Neural cell (in vitro differentiated cells): ENCODE results near the gene TNIP2. TPM values are rescaled to one million over a fixed set of nuclear protein-coding genes. Genes with fewer than 3 reads are reported as not detected.

Experiments
- H2AFZ ChIP-seq: fragments of 200-600, 300-800 bp; sonication (generic), shearing (Covaris generic); 2 replicates; pipeline ENCODE4 v1.6.0; 2014; ENCODE audit warnings: low read depth, mild to moderate bottlenecking, antibody characterized with exemption, low read length, moderate library complexity
- H3F3A ChIP-seq: fragments of 200-600 bp; shearing (Covaris generic); 2 replicates; pipeline ENCODE4 v1.6.1; 2016; ENCODE audit warnings: mild to moderate bottlenecking, moderate library complexity, mixed read lengths, antibody characterized with exemption, low read length; ENCODE audit not compliant: insufficient read depth, poor library complexity, severe bottlenecking
- H3K27ac ChIP-seq: fragments of 200-600, 300-800 bp; sonication (generic), shearing (Covaris generic); 2 replicates; pipeline ENCODE4 v1.5.1; 2014; ENCODE audit warnings: mild to moderate bottlenecking, low read length, moderate library complexity
- H3K27me3 ChIP-seq: fragments of 300-800, 200-600 bp; sonication (generic), shearing (Covaris generic); 2 replicates; pipeline ENCODE4 v1.6.0; 2014; ENCODE audit warnings: mild to moderate bottlenecking, low read depth, low read length, moderate library complexity; ENCODE audit not compliant: insufficient read depth
- H3K36me3 ChIP-seq: fragments of 300-800, 200-600 bp; sonication (generic), shearing (Covaris generic); 2 replicates; pipeline ENCODE4 v1.5.1; 2014; ENCODE audit warnings: mild to moderate bottlenecking, antibody characterized with exemption, low read length, moderate library complexity; ENCODE audit not compliant: insufficient read depth
- H3K4me2 ChIP-seq: fragments of 300-800, 200-600 bp; sonication (generic), shearing (Covaris generic); 2 replicates; pipeline ENCODE4 v1.6.0; 2014; ENCODE audit warnings: mild to moderate bottlenecking, low read length
- H3K4me3 ChIP-seq: fragments of 300-800, 200-600 bp; sonication (generic), shearing (Covaris generic); 2 replicates; pipeline ENCODE4 v1.5.1; 2014; ENCODE audit warnings: mild to moderate bottlenecking, low read length, moderate library complexity
- H3K79me2 ChIP-seq: fragments of 200-600 bp; shearing (Covaris generic); replicated peaks from 2 replicates; pipeline ENCODE4 v1.6.0; 2014; ENCODE audit warnings: mild to moderate bottlenecking, low read length, moderate library complexity; ENCODE audit not compliant: insufficient read depth
- H3K9ac ChIP-seq: fragments of 300-800, 200-600 bp; sonication (generic), shearing (Covaris generic); 2 replicates; pipeline ENCODE4 v1.6.1; 2016; ENCODE audit warnings: mild to moderate bottlenecking, low read length, mixed read lengths
- H3K9me2 ChIP-seq: fragments of 200-600 bp; shearing (Covaris generic); 2 replicates; pipeline ENCODE4 v1.6.1; 2016; ENCODE audit warnings: mild to moderate bottlenecking, low read length, mixed read lengths; ENCODE audit not compliant: insufficient read depth
- H3K9me3 ChIP-seq: fragments of 200-600, 300-800 bp; sonication (generic), shearing (Covaris generic); 2 replicates; pipeline ENCODE4 v1.6.1; 2016; ENCODE audit warnings: mild to moderate bottlenecking, mixed run types, low read length, moderate library complexity, mixed read lengths
- H4K20me1 ChIP-seq: fragments of 200-600 bp; shearing (Covaris generic); 2 replicates; pipeline ENCODE4 v1.6.1; 2016; ENCODE audit warnings: mild to moderate bottlenecking, mixed run types; ENCODE audit not compliant: insufficient read depth
- EP300 ChIP-seq: fragments of 450-650 bp; conservative IDR thresholded peaks from 2 replicates; pipeline ENCODE4 v1.6.1; 2014; ENCODE audit warnings: antibody characterized with exemption, mild to moderate bottlenecking, moderate library complexity; ENCODE audit not compliant: poor library complexity, severe bottlenecking
- EZH2 ChIP-seq: fragments of 200-600, 300-800 bp; shearing (Covaris generic), sonication (generic); IDR thresholded peaks from 2 replicates; pipeline ENCODE4 v1.6.1; 2014; ENCODE audit warnings: antibody characterized with exemption, low read length, borderline replicate concordance, mild to moderate bottlenecking; ENCODE audit not compliant: insufficient read depth, poor library complexity, severe bottlenecking
- MXI1 ChIP-seq: fragments of 450-650 bp; conservative IDR thresholded peaks from 2 replicates; pipeline ENCODE4 v1.6.1; 2014; ENCODE audit warnings: antibody characterized with exemption, mild to moderate bottlenecking; ENCODE audit not compliant: poor library complexity, severe bottlenecking
- POLR2AphosphoS5 ChIP-seq: IDR thresholded peaks from 2 replicates; pipeline ENCODE4 v1.6.1; 2012
- RAD21 ChIP-seq: fragments of 450-650 bp; conservative IDR thresholded peaks from 2 replicates; pipeline ENCODE4 v1.6.1; 2014; ENCODE audit warnings: antibody characterized with exemption, mild to moderate bottlenecking, moderate library complexity
- REST ChIP-seq: IDR thresholded peaks from 2 replicates; pipeline ENCODE4 v1.6.1; 2012; ENCODE audit warnings: borderline replicate concordance
- SMC3 ChIP-seq: fragments of 450-650 bp; conservative IDR thresholded peaks from 2 replicates; pipeline ENCODE4 v1.6.1; 2014; ENCODE audit warnings: antibody characterized with exemption, mild to moderate bottlenecking, moderate library complexity; ENCODE audit not compliant: poor library complexity
- TAF1 ChIP-seq: IDR thresholded peaks from 2 replicates; pipeline ENCODE4 v1.6.1; 2012; ENCODE audit warnings: low read depth
- polyA plus RNA-seq: library from polyadenylated mRNA; depleted of rRNA; stranded (reverse); fragments of >200 nt; gene quantifications from 2 replicates; pipeline ENCODE4 v1.2.3, GENCODE V29; 2014
- TF ChIP-seq, protein P1 (sequence below): fragments of 450-650 bp; IDR thresholded peaks from 2 replicates; pipeline ENCODE4 v1.5.1; 2014; ENCODE audit warnings: antibody characterized with exemption, mild to moderate bottlenecking, moderate library complexity; ENCODE audit not compliant: poor library complexity, severe bottlenecking

The TNIP2 gene
- polyA plus RNA-seq, 1 donor from 2014 or later: 13.0 TPM

GRCh38 chr4:2699534-2699933 lies 56.6 kb downstream of the TNIP2 start:
- Histone ChIP-seq H3K9ac (no peak overlapping the region), H3K27me3 (no peaks in the 10 kb centered on the region), H3K4me3 (no peak overlapping the region), H4K20me1 (no peaks in the 10 kb centered on the region), H3K79me2 (no peaks in the 10 kb centered on the region), H2AFZ (no peak overlapping the region), H3K9me3 (no peaks in the 10 kb centered on the region), H3K4me2 (no peak overlapping the region), H3F3A (no peaks in the 10 kb centered on the region), H3K27ac (no peak overlapping the region), H3K36me3 (peaks cover 7% of the 10 kb centered on the region), H3K9me2 (no peaks in the 10 kb centered on the region)
- TF ChIP-seq MXI1: no peak

DNA sequence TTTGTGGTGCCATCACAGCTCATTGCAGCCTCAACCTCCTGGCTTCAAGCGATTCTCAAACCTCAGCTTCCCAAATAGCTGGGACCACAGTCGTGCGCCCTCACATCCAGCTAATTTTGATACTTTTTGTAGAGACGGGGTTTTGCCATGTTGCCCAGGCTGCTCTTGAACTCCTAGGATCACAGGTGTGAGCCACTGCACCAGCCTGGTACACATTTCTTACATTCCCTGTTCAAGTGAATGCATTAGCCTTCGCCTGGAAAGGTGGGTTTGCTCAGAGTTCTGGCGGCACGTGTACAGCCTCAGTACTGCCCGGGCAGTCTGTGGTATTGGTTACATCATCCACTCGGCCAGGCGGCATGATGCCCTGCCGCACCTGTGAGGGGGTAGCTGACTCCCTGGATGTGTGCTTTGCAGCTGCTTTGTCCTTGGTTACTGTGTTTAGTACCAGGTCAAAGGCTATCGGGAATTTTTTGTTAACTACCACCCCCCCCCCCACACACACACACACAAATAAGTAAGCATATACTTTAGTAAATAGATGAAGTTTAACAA lies 57.1 kb downstream of the TNIP2 start:
- no peak overlapping the region for H3K27ac ChIP-seq
- no peaks in the 10 kb centered on the region for H3K9me3 ChIP-seq
- H3F3A ChIP-seq: no peaks in the 10 kb centered on the region
- H3K27me3 ChIP-seq: no peaks in the 10 kb centered on the region
- TF ChIP-seq EZH2 (no peak), TAF1 (no peak), RAD21 (no peak), POLR2AphosphoS5 (no peak)
- TF ChIP-seq, protein P1, sequence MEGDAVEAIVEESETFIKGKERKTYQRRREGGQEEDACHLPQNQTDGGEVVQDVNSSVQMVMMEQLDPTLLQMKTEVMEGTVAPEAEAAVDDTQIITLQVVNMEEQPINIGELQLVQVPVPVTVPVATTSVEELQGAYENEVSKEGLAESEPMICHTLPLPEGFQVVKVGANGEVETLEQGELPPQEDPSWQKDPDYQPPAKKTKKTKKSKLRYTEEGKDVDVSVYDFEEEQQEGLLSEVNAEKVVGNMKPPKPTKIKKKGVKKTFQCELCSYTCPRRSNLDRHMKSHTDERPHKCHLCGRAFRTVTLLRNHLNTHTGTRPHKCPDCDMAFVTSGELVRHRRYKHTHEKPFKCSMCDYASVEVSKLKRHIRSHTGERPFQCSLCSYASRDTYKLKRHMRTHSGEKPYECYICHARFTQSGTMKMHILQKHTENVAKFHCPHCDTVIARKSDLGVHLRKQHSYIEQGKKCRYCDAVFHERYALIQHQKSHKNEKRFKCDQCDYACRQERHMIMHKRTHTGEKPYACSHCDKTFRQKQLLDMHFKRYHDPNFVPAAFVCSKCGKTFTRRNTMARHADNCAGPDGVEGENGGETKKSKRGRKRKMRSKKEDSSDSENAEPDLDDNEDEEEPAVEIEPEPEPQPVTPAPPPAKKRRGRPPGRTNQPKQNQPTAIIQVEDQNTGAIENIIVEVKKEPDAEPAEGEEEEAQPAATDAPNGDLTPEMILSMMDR: no peak
- H3K4me2 ChIP-seq: no peak overlapping the region
- H3K4me3 ChIP-seq: no peak overlapping the region
- H4K20me1 ChIP-seq: no peaks in the 10 kb centered on the region
- H3K9me2 ChIP-seq: no peaks in the 10 kb centered on the region
- no peak overlapping the region for H3K9ac ChIP-seq
- no peak overlapping the region for H2AFZ ChIP-seq
- no peaks in the 10 kb centered on the region for H3K79me2 ChIP-seq
- H3K36me3 ChIP-seq: peaks cover 7% of the 10 kb centered on the region

DNA sequence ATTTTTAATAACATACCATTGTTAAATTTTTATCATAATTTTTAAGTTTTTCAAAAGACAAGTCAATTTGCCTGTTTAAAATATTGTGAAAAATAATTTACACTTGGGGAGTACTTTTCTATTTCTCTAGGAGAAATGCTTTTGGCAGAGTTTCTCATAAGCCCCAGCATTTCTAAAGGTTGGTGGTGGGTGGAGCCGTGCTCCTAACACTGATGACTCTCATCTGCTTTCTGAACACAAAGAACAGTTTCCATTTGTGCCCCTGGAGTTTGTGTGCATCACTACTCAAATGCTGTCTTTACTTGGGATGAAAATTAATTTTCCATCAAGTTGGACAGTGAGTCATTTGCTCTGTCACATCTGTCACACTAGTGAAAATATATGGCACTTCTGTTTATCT lies 57.6 kb downstream of the TNIP2 start:
- Histone ChIP-seq H3K9me3 (no peaks in the 10 kb centered on the region), H3K9me2 (no peaks in the 10 kb centered on the region), H3K27me3 (no peaks in the 10 kb centered on the region), H3K79me2 (no peaks in the 10 kb centered on the region), H4K20me1 (no peaks in the 10 kb centered on the region), H3F3A (no peaks in the 10 kb centered on the region), H3K9ac (no peak overlapping the region), H3K36me3 (peaks cover 7% of the 10 kb centered on the region), H2AFZ (no peak overlapping the region), H3K4me3 (no peak overlapping the region), H3K27ac (no peak overlapping the region), H3K4me2 (no peak overlapping the region)
- TF ChIP-seq, protein P1: no peak
- no peak for TF ChIP-seq REST
- no peak for TF ChIP-seq EZH2
- no peak for TF ChIP-seq TAF1
- TF ChIP-seq SMC3: no peak
- no peak for TF ChIP-seq MXI1
- TF ChIP-seq POLR2AphosphoS5: no peak
- TF ChIP-seq RAD21: no peak
- no peak for TF ChIP-seq EP300
